Measurements from ENCODE around the gene COQ6.

DNA sequence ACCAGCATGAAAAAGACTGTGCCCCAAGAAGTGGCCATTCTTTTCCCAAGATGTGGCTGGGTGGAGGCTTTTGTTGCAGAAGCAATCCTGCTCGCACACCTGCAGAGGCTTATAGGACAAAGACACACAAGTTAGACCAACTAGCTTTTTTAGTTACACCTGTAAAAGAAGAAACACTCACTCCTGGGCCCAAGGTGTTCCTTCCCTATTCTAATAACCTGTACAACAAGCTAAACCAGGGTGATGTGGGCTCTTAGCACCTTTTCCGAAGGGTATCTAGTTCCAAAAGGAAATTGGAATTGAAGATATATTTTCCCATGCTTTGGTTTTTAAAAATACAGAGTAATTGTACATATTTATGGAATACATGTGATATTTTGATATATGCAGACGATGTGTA is 38.0 kb downstream of the COQ6 start:
- TF ChIP-seq, protein P1, sequence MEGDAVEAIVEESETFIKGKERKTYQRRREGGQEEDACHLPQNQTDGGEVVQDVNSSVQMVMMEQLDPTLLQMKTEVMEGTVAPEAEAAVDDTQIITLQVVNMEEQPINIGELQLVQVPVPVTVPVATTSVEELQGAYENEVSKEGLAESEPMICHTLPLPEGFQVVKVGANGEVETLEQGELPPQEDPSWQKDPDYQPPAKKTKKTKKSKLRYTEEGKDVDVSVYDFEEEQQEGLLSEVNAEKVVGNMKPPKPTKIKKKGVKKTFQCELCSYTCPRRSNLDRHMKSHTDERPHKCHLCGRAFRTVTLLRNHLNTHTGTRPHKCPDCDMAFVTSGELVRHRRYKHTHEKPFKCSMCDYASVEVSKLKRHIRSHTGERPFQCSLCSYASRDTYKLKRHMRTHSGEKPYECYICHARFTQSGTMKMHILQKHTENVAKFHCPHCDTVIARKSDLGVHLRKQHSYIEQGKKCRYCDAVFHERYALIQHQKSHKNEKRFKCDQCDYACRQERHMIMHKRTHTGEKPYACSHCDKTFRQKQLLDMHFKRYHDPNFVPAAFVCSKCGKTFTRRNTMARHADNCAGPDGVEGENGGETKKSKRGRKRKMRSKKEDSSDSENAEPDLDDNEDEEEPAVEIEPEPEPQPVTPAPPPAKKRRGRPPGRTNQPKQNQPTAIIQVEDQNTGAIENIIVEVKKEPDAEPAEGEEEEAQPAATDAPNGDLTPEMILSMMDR (IDR thresholded peaks at IDR 0.05), result no peak
- TF ChIP-seq POLR2AphosphoS5 (IDR thresholded peaks at IDR 0.05), result peak; percentile 74

Data from prostate gland (tissue), 2 donors.